Measurements from ENCODE around the gene ARID5A.

- TF ChIP-seq CTCF (IDR thresholded peaks at IDR 0.05; ENCODE audit: insufficient read depth, low read length), result no peak
- no peak for TF ChIP-seq POLR2AphosphoS5 (IDR thresholded peaks at IDR 0.05; ENCODE audit: low read depth)
- TF ChIP-seq REST (IDR thresholded peaks at IDR 0.05; ENCODE audit: insufficient replicate concordance, low read depth), result no peak
- no peak for TF ChIP-seq GABPA (IDR thresholded peaks at IDR 0.05; ENCODE audit: low read depth)
Measured at GRCh38 chr2:96498021-96498431, 38.5 kb upstream of the ARID5A start.

All from HL-60 (cell line).